H9 (cell line): ENCODE results near the gene TNFAIP6. TPM values are rescaled to one million over a fixed set of nuclear protein-coding genes. Genes with fewer than 3 reads are reported as not detected.

Experiments used
- DNase-seq: peaks from one replicate; pipeline ENCODE4 v3.0.0-alpha.2; 2017
- H2AFZ ChIP-seq: one replicate; pipeline ENCODE4 v1.6.1; 2013; ENCODE audit warnings: mild to moderate bottlenecking, low read length, control low read depth, moderate library complexity
- H2AK5ac ChIP-seq: 2 replicates; pipeline ENCODE4 v1.6.1; 2013; ENCODE audit warnings: low read length, control low read depth, mixed read lengths; ENCODE audit not compliant: insufficient read length
- H2BK120ac ChIP-seq: one replicate; pipeline ENCODE4 v1.6.1; 2013; ENCODE audit warnings: low read depth, mild to moderate bottlenecking, low read length, control low read depth, inconsistent platforms; ENCODE audit not compliant: poor library complexity, severe bottlenecking
- H2BK12ac ChIP-seq: 2 replicates; pipeline ENCODE4 v1.6.1; 2013; ENCODE audit warnings: low read length, control low read depth, mixed read lengths, low read depth; ENCODE audit not compliant: insufficient read length
- H2BK15ac ChIP-seq: 2 replicates; pipeline ENCODE4 v1.6.1; 2013; ENCODE audit warnings: low read depth, low read length, control low read depth
- H2BK20ac ChIP-seq: one replicate; pipeline ENCODE4 v1.6.1; 2013; ENCODE audit warnings: low read depth, mild to moderate bottlenecking, low read length, control low read depth, inconsistent platforms; ENCODE audit not compliant: poor library complexity, severe bottlenecking
- H2BK5ac ChIP-seq: 2 replicates; pipeline ENCODE4 v1.6.1; 2013; ENCODE audit warnings: low read length, control low read depth, mixed read lengths; ENCODE audit not compliant: insufficient read length
- H3K14ac ChIP-seq: 2 replicates; pipeline ENCODE4 v1.6.1; 2013; ENCODE audit warnings: low read length, control low read depth; ENCODE audit not compliant: insufficient read depth
- H3K18ac ChIP-seq: 2 replicates; pipeline ENCODE4 v1.6.1; 2013; ENCODE audit warnings: low read depth, mild to moderate bottlenecking, mixed read lengths, low read length, control low read depth; ENCODE audit not compliant: insufficient read length
- H3K23ac ChIP-seq: 2 replicates; pipeline ENCODE4 v1.6.1; 2013; ENCODE audit warnings: low read length, control low read depth, mixed read lengths, low read depth; ENCODE audit not compliant: insufficient read length
- H3K23me2 ChIP-seq: 2 replicates; pipeline ENCODE4 v1.6.1; 2013; ENCODE audit warnings: low read depth, mild to moderate bottlenecking, mixed read lengths, low read length, control low read depth; ENCODE audit not compliant: insufficient read length, poor library complexity, severe bottlenecking
- H3K27ac ChIP-seq: 2 replicates; pipeline ENCODE4 v1.5.1; 2013; ENCODE audit warnings: low read length, control low read depth, mixed read lengths, low read depth; ENCODE audit not compliant: insufficient read length
- H3K27me3 ChIP-seq: 2 replicates; pipeline ENCODE4 v1.6.1; 2013; ENCODE audit warnings: low read length, control low read depth, inconsistent platforms; ENCODE audit not compliant: insufficient read depth
- H3K4ac ChIP-seq: 2 replicates; pipeline ENCODE4 v1.6.1; 2013; ENCODE audit warnings: low read depth, mild to moderate bottlenecking, control low read depth, inconsistent platforms, low read length, moderate library complexity
- H3K4me1 ChIP-seq: 2 replicates; pipeline ENCODE4 v1.6.1; 2013; ENCODE audit warnings: low read length, control low read depth, inconsistent platforms; ENCODE audit not compliant: insufficient read depth
- H3K4me2 ChIP-seq: 2 replicates; pipeline ENCODE4 v1.6.1; 2013; ENCODE audit warnings: low read length, control low read depth, mixed read lengths; ENCODE audit not compliant: insufficient read length, insufficient read depth
- H3K56ac ChIP-seq: 2 replicates; pipeline ENCODE4 v1.6.1; 2013; ENCODE audit warnings: low read depth, mild to moderate bottlenecking, mixed read lengths, low read length, control low read depth; ENCODE audit not compliant: insufficient read length
- H3K79me1 ChIP-seq: 2 replicates; pipeline ENCODE4 v1.6.1; 2013; ENCODE audit warnings: low read depth, mild to moderate bottlenecking, moderate library complexity, low read length, control low read depth, inconsistent platforms; ENCODE audit not compliant: insufficient read depth, poor library complexity, severe bottlenecking
- H3K79me2 ChIP-seq: 2 replicates; pipeline ENCODE4 v1.6.1; 2013; ENCODE audit warnings: low read length, control low read depth, inconsistent platforms; ENCODE audit not compliant: insufficient read depth
- H3K9ac ChIP-seq: 2 replicates; pipeline ENCODE4 v1.6.1; 2013; ENCODE audit warnings: low read length, control low read depth, mixed read lengths; ENCODE audit not compliant: insufficient read length; ENCODE audit errors: extremely low read depth
- H3K9me3 ChIP-seq: one replicate; pipeline ENCODE4 v1.6.1; 2013; ENCODE audit warnings: low read depth, low read length, inconsistent platforms; ENCODE audit not compliant: control insufficient read depth
- H3T11ph ChIP-seq: one replicate; pipeline ENCODE4 v1.6.1; 2013; ENCODE audit warnings: mild to moderate bottlenecking, low read length, control low read depth, inconsistent platforms
- H4K20me1 ChIP-seq: one replicate; pipeline ENCODE4 v1.6.1; 2013; ENCODE audit not compliant: control insufficient read depth, insufficient read length, insufficient read depth
- H4K5ac ChIP-seq: 2 replicates; pipeline ENCODE4 v1.6.1; 2013; ENCODE audit warnings: low read depth, mild to moderate bottlenecking, mixed read lengths, low read length, control low read depth; ENCODE audit not compliant: insufficient read length
- H4K8ac ChIP-seq: replicated peaks from 2 replicates; pipeline ENCODE4 v1.6.1; 2013; ENCODE audit warnings: low read length, control low read depth, mixed read lengths, low read depth; ENCODE audit not compliant: insufficient read length
- H4K91ac ChIP-seq: 2 replicates; pipeline ENCODE4 v1.6.1; 2013; ENCODE audit warnings: low read depth, mild to moderate bottlenecking, moderate library complexity, mixed read lengths, low read length, control low read depth; ENCODE audit not compliant: insufficient read length
- H3K27ac Mint-ChIP-seq, 3 experiments: 2 replicates in 2 of 3; 3 replicates in 1 of 3; pipeline ENCODE4 v1.8.0; 2020 to 2021; ENCODE audit warnings: mixed read lengths in 3 of 3, mild to moderate bottlenecking in 1 of 3, moderate library complexity in 1 of 3
- H3K27me3 Mint-ChIP-seq: 2 replicates; pipeline ENCODE4 v1.8.0; 2021; ENCODE audit warnings: low read depth, mild to moderate bottlenecking, moderate library complexity, mixed read lengths
- H3K36me3 Mint-ChIP-seq, 3 experiments: 2 replicates in 2 of 3; 3 replicates in 1 of 3; pipeline ENCODE4 v1.8.0; 2020 to 2021; ENCODE audit warnings: low read depth in 3 of 3, mixed read lengths in 3 of 3; ENCODE audit not compliant: insufficient read depth in 1 of 3
- H3K4me1 Mint-ChIP-seq, 2 experiments: 2 replicates each; pipeline ENCODE4 v1.8.0; 2020; ENCODE audit warnings: mixed read lengths in 2 of 2
- H3K4me3 Mint-ChIP-seq, 2 experiments: 2 replicates in 1 of 2; 3 replicates in 1 of 2; pipeline ENCODE4 v1.8.0; 2020 to 2021; ENCODE audit warnings: mild to moderate bottlenecking in 2 of 2, mixed read lengths in 2 of 2, moderate library complexity in 1 of 2
- H3K9me3 Mint-ChIP-seq, 2 experiments: 2 replicates in 1 of 2; 3 replicates in 1 of 2; pipeline ENCODE4 v1.8.0; 2020; ENCODE audit warnings: mild to moderate bottlenecking in 2 of 2, mixed read lengths in 2 of 2, moderate library complexity in 1 of 2
- total RNA-seq: library from RNA; stranded (reverse); gene quantifications from 2 replicates; pipeline ENCODE4 v1.2.1, GENCODE V29; 2021
- TF ChIP-seq, protein P1 (sequence below): fragments of 200-600 bp; sonication (generic); conservative IDR thresholded peaks from 3 replicates; pipeline ENCODE4 v1.8.0; 2021; ENCODE audit warnings: antibody characterized with exemption, mild to moderate bottlenecking

The TNFAIP6 gene
- total RNA-seq, 1 experiment from 2014 or later = 1.2 TPM

DNA sequence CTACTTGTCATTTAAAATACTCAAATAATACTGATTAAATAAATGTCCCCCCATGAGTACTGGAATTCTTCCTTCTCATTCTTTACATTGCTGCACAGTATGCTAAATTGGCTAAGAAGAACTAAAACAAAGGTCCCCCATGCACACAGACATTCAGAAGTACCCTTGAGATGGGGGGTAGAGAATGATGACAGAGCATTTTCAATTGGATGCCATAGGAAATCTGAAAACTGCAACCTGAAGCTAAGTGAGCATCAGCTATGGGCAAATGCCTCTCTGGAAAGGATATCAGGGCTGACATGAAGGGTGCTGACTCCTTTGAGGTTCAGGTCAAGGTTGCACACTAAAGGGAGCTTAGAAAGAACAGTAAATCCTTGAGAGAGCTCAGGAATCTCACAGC is 10.1 kb upstream of the TNFAIP6 start:
- H3K4ac ChIP-seq = no peak overlapping the region
- H3K27ac ChIP-seq = no peak overlapping the region
- no peak overlapping the region for H3K18ac ChIP-seq
- H3K14ac ChIP-seq = no peak overlapping the region
- Mint-ChIP-seq H3K27ac (peak overlapping the region in 1 of 3 experiments; percentile 72; a peak in 1 of 7 replicates), H3K4me3 (no peak overlapping the region), H3K36me3 (peaks cover 0 to 2% (median 0%) of the 10 kb centered on the region in 3 experiments; a peak in 1 of 7 replicates), H3K4me1 (peaks cover 7 to 11% of the 10 kb centered on the region in 2 experiments), H3K9me3 (no peaks in the 10 kb centered on the region; a peak in 3 of 5 replicates), H3K27me3 (no peaks in the 10 kb centered on the region)
- no peak overlapping the region for H4K91ac ChIP-seq
- H4K20me1 ChIP-seq = no peaks in the 10 kb centered on the region
- H4K8ac ChIP-seq = no peak overlapping the region
- H3K79me1 ChIP-seq = no peaks in the 10 kb centered on the region
- H2BK15ac ChIP-seq = no peak overlapping the region
- no peak overlapping the region for H2BK12ac ChIP-seq
- H3K4me2 ChIP-seq = no peak overlapping the region
- H3K56ac ChIP-seq = no peak overlapping the region
- no peak overlapping the region for H2BK20ac ChIP-seq
- no peaks in the 10 kb centered on the region; the same call in 1 of the 2 replicates for H3K27me3 ChIP-seq
- no peak overlapping the region for H3K23ac ChIP-seq
- no peaks in the 10 kb centered on the region; the same call in 1 of the 2 replicates for H3K4me1 ChIP-seq
- H4K5ac ChIP-seq = no peak overlapping the region
- no peaks in the 10 kb centered on the region for H3K9me3 ChIP-seq
- no peaks in the 10 kb centered on the region for H3K23me2 ChIP-seq
- no peak overlapping the region for H3T11ph ChIP-seq
- DNase-seq = no peak
- TF ChIP-seq, protein P1, sequence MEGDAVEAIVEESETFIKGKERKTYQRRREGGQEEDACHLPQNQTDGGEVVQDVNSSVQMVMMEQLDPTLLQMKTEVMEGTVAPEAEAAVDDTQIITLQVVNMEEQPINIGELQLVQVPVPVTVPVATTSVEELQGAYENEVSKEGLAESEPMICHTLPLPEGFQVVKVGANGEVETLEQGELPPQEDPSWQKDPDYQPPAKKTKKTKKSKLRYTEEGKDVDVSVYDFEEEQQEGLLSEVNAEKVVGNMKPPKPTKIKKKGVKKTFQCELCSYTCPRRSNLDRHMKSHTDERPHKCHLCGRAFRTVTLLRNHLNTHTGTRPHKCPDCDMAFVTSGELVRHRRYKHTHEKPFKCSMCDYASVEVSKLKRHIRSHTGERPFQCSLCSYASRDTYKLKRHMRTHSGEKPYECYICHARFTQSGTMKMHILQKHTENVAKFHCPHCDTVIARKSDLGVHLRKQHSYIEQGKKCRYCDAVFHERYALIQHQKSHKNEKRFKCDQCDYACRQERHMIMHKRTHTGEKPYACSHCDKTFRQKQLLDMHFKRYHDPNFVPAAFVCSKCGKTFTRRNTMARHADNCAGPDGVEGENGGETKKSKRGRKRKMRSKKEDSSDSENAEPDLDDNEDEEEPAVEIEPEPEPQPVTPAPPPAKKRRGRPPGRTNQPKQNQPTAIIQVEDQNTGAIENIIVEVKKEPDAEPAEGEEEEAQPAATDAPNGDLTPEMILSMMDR = no peak
- H3K79me2 ChIP-seq = no peaks in the 10 kb centered on the region
- H3K9ac ChIP-seq = no peak overlapping the region
- no peak overlapping the region for H2BK5ac ChIP-seq
- H2AK5ac ChIP-seq = no peak overlapping the region
- no peak overlapping the region for H2BK120ac ChIP-seq
- H2AFZ ChIP-seq = no peak overlapping the region
